Endometrium (tissue), 2 donors: ENCODE data around the gene NR1H3.

Experiments
- FAIRE-seq: peaks from 2 replicates; lab custom pipeline; 2012; peaks lifted over from hg19 to GRCh38; lab: Jason Lieb, UNC
- donor health status: control.
- donor health status: control.

NR1H3 gene

DNA sequence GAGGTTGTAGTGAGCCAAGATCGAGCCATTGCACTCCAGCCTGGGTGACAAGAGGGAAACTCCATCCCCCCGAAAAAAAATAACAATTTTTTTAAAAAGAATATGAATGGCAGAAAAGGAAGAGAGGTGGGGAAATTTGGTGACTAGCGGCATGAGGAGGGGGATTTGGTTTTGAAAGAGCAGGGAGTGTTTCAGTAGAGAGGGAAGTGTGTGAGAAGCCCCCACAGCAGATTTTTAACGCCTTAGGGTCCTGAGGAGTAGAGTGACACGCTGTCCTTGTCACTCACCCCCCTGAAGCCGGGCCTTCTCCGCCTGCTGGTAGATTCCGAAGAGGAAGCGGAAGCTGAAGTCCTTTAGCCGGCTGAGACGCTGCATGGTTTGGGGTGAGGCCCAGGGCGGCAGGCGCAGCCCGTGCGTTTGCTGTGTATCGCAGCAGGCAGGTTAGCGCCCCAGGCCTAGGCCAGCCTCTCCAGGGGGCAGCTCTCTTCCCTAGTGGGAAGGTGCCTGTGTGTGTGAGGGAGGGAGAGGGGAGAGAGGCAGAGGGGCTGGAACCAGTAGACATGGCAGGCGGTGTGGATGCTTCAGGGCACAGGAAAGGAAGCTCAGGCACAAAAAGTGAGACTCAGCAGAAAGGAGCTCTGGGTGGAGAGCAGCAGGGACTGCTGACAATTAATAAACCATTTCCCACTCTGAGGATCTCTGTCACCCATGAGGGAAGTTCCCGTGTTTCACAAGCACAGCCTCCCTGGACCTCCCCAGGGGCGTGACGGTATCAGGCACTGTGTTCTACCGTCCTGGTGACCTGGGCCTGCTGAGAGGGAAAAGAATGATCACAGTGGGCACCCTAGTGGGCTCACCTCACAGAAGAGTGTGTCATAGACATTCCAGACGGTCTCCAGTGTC is 13.1 kb upstream of the NR1H3 start:
- no peak for FAIRE-seq

DNA sequence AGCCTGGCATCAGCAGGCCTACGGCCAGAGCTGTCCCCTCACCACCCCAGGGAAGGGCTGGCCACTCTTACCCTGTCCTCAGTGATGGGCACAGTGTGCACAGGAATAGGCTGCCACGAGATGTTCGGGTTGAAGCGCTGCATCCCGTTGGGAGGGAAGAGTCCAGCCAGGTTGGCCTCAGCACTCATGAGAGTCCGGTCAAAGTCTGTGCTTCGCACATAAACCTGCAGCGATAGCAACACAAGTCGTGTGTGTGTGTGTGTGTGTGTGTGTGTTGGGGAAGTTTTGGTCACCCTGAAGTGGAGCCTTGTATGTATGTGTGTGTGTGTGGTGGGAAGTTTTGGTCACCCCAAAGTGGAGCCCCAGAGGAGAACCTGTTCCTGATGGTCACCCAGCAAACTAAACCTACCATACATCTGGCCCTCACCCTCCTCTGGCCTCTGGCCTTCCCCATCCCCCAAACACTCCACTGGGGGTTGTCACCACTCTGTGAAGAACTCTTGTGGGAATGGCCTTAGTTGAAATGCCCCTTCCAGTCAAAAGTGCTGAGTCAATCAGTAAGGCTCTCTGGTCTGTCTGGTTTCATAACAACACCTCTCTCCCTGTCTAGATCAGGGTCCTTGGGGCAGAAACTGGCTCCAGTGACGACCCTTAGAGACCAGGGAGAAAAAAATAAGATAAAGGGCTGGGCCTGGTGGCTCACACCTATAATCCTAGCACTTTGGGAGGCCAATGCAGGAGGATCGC is 12.0 kb upstream of the NR1H3 start:
- no peak for FAIRE-seq

DNA sequence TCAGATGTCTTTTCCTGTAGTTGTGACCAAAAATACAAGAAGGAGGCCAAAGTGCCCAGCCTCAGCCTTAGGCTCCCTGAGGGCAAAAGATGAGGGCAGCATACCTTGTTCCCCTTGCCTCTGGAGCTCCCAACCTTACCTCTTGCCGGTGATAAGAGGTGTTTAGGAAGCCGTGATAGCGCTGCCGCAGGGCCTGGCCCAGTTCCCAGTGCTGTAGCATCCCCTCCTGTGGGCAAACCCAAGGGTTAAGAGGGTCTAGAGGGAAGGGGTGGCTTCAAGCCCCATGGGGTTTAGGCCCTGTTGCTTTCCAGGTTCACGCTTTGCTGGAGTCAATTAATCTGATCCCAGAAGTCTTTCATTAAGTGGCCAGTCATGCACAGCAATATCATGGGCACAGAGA is 10.3 kb upstream of the NR1H3 start:
- no peak for FAIRE-seq

DNA sequence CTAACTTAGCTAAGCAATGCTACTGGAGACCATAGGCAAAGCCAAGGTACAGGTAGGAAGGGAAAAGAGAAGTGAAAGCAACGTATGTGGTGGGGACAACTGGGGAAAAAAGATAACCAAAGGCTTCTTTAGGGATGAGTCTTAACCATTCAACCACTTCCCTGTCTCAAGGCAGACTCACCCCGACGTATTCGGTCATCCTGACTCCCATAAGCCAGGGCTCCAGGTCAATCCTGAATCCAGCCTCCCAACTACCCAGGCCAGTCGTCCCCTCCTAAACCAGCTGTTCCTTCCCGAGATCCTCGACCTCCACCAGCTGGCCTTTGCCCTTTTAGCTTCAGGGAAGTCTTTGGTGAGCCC is 9.5 kb upstream of the NR1H3 start:
- no peak for FAIRE-seq

DNA sequence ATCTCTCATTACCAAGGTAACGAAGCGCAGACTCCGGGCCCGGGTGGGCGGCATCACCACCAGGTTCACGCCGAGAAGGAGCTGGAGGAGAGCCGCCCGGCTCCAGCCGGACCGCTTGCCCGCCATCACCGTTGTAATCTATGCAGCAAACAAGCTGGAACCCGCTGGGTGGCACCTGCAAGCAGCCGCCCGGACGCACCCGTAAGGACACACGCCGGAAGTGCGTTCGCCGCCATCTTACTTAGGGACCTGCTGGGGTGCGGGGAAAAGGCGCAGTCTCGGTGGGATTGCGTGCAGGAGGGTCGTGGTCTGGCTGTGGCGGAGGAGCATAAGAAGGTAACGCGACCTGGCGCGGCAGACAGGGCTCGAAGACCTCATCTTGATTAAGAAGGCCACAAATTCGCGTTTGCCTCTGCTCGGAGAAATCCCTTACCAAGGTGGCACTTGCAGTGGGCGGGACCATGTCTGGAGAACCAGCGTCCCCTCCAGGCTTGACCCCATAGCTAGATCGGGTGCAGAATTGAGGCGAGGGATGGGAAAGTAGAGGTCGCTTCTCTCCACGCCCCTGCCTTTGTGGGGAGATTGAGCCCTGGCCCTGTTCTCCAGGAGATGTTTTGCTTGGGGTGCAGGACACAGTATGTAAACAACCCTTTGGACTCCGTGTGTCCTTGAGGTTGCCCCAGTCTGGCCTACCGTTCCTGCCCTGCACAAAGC is 9.0 kb upstream of the NR1H3 start, which contains the start of gene ACP2:
Gene ACP2 (minus strand): TSS at position 151 of the 714 bp plus-strand sequence. CDS start 25 bp downstream, at position 126.
- no peak for FAIRE-seq

DNA sequence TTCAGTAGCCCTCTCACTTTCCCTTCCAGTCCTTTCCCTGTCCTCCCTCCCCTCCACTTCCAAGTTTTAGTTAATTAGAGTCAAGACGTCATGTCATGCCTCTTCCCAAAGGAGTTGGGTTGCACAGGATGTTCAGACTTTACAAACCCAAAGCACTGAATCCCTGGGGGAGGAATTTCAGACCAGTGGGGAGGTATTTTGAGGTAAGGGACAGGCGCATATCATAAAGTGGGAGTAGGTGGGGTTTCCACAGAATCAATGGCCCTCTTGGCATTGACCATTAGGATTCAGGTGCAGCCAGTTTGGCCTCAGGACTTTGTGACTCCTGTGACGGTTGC is 8.4 kb upstream of the NR1H3 start:
- FAIRE-seq: no peak

DNA sequence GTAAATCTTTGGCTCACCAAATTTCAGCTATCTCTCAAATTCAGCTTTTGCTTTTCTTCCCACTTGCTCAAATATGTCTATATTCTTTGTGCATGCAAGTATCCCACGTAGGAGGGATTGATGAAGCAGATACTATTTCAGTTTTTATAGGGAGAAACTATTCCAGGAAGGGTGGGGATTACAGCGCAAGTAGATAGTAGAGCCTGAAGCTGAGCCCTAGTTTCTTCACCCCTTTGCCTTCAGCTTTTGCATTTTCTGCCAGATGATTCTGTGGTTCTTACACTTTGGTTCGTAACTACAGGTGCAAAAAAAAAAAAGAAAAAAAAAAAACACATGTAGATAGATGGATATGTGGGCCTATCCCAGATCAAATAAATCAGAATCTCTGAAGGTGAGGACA is 6.0 kb upstream of the NR1H3 start:
- FAIRE-seq: no peak

DNA sequence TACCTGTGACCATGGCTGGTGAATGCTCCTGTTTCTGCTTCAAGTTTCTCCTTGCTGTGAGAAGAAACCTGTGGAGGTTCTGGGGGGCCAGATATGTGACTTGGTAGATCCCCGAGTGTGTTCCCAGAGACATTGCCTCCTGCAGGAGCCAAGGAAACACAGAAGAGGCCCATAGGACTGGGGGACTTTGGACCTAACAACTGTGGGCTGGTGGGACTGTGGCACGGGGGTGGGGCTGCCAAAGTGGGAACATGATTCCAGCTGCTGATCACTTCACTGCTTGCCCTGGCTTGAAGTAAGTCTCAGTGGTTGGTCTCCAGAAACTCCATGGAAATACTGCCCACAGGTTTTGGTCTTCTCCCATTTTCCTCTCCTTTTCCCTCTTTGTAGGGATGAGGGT is 4.1 kb upstream of the NR1H3 start:
- no peak for FAIRE-seq

DNA sequence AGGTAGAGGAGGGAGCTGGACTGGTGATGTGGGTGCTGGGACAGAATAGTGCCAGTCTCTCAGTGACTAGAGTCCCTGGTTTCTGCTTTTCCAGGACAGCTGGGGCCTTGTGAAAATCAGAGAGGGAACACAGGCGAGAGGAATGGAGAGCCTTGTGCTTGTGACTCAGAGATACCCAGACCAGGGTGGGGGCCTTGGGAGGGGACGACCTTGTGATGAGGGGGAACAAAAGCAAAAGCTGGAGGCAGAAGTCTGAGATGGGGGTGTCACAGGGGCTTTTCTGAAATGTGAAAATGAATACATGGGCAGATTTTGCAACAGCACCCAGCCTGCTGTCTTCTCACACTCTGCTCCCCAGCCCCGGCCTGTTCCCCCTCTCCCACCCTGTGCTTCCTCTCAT is 3.4 kb upstream of the NR1H3 start:
- FAIRE-seq: no peak

DNA sequence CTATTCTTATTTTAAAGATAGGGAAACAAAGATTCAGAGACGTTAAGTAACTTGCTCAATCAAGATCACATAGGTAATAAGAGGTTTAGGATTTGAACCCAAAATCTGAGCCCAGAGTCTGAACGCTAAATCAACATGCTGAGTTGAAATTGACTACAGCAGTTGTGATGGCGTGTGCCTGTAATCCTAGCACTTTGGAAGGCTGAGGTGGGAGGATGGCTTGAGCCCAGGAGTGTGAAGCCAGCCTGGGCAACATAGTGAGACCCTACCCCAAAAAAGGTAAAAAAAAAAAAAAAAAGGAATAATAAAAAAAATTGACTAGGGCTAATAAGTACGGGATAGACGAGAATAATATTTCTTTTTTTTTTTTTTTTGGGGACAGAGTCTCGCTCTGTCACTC is 1.4 kb upstream of the NR1H3 start:
- FAIRE-seq: no peak

DNA sequence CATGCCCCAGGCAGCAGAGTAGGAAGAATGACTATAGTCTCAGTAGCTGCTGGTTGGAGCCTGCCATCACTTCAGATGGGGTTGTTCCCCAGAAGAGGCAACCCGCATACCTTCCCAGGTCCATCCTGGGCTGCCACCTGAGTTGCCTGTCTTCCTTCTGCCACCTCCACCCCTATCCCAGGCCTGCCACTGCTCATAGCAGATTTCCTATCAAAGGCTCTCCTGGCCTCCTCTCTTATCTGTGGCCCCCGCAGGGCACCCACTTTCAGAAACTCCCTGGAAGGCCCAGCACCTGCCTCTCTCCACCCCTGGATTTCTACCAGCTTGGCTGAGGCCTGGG is 649 bp upstream of the NR1H3 start:
- no peak for FAIRE-seq

DNA sequence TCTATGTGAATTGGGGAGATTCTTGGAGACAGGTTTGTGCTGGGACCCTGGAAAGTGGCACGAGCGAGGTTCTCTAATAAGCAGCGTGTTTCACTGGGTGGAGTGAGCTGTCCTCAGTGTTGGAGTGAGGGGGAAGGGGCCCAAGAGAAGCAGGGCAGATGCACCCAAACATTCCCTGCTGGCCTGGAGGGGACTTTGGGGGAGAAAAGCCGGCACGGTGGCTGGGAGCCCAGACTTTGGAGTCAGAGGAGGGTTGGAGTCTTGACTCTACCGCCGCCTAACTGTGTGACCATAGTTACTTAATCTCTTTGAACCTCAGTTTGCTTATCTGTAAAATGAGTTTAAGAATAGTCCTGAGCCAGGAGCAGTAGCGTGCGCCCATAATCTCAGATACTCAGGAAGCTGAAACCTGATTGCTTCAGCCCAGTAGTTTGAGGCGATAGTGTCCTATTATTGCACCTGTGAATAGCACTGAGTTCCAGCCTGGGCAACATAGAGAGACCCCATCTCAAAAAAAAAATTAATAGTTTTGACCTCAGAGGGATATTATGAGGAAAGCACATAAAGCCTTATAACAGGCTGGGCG is 614 bp downstream of the NR1H3 start:
- no peak for FAIRE-seq

DNA sequence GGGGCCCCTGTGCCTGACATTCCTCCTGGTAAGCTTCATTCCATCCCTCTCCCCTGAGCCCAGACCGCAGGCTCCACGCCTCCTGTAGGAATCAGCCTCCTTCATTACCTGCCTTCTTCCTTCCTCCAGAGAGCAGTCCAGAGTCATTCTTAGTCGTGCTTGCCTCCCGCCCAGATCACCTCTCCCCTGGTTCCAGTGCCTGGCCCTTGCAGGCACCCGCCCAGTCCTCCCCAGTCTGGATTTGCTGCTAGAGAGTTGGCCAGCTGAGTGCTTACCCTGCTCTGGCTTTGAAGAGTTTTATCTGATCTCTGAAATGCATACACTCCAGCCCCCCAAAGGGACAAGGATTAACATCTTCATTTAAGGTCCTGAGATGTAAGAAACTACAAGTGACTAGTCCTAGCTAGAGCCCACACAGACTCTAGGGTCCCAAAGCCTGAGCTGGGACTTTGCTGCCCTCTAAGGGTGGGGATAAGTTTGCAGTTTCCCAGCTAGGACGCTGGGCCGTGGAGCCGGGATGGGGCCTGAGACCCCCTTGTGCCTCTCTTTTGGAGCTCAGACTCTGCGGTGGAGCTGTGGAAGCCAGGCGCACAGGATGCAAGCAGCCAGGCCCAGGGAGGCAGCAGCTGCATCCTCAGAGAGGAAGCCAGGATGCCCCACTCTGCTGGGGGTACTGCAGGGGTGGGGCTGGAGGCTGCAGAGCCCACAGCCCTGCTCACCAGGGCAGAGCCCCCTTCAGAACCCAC is 1.6 kb downstream of the NR1H3 start:
- no peak for FAIRE-seq

DNA sequence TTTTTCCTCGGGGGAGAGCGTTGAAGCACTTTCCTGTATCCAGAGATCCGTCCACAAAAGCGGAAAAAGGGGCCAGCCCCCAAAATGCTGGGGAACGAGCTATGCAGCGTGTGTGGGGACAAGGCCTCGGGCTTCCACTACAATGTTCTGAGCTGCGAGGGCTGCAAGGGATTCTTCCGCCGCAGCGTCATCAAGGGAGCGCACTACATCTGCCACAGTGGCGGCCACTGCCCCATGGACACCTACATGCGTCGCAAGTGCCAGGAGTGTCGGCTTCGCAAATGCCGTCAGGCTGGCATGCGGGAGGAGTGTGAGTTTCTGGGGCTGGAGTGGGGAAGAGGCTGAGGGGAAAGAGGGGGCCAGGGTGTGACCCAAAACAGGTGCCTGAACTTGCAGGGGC is 2.6 kb downstream of the NR1H3 start:
- no peak for FAIRE-seq

DNA sequence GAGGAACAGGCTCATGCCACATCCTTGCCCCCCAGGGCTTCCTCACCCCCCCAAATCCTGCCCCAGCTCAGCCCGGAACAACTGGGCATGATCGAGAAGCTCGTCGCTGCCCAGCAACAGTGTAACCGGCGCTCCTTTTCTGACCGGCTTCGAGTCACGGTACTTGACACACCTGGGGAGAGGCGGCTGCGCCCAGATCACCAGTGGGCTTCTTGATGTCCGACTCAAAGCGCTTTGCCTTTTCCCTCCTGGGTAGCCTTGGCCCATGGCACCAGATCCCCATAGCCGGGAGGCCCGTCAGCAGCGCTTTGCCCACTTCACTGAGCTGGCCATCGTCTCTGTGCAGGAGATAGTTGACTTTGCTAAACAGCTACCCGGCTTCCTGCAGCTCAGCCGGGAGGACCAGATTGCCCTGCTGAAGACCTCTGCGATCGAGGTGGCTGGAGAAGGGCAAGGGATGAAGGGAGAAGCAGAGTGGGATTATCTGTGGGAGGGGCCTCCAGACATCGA is 3.5 kb downstream of the NR1H3 start:
- no peak for FAIRE-seq

DNA sequence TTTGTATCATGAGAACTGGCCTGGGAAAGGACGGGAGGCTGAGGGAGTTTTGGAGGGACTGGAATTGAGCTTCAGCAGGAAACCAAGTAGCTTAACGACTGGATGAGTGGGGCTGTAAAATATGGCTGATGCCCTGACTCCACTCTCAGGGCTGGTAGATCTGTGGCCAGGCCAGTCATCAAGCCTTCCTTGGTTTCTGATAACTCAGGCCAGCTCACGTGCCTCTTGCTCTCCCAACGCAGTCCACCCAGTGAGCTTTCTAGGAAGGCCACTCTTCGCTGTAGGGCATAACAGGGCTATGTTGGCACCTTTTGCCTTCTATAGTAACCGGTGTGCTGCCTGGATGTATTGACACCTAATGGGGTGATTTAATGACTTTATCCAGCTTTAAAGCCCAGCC is 6.3 kb downstream of the NR1H3 start:
- FAIRE-seq: no peak

DNA sequence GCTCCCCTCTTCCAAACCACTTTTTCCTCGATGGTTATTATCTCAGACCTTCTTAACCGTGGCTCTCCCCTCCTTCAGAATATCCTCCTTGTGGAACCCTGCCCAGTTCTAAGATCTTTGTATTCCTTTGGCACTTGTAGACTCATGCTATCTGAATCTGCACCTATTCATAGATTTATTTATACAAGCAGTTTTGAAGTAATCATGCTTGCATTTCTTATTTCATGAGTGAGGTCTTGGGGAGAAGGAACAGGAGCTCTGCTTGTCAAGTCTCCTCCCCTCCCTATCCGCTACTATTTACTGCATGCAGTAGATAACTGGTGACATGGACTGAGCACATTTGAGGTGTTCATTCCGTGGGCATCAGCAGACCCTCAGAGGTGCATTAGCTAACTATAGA is 6.7 kb downstream of the NR1H3 start:
- FAIRE-seq: no peak

DNA sequence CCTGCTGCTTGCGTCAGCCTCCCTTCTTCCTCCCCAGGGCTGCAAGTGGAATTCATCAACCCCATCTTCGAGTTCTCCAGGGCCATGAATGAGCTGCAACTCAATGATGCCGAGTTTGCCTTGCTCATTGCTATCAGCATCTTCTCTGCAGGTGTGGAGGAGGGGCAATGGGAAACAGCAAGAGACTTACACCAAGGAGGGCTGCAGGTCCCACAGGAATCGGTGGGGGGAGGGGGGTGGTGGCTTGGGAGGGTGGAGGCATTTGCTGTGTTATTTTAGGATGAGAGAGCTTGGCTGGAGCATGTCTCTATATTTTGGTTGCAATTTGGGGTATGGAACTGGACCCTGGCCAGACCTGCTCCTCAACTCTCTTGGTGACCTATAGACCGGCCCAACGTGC is 10.1 kb downstream of the NR1H3 start:
- no peak for FAIRE-seq

DNA sequence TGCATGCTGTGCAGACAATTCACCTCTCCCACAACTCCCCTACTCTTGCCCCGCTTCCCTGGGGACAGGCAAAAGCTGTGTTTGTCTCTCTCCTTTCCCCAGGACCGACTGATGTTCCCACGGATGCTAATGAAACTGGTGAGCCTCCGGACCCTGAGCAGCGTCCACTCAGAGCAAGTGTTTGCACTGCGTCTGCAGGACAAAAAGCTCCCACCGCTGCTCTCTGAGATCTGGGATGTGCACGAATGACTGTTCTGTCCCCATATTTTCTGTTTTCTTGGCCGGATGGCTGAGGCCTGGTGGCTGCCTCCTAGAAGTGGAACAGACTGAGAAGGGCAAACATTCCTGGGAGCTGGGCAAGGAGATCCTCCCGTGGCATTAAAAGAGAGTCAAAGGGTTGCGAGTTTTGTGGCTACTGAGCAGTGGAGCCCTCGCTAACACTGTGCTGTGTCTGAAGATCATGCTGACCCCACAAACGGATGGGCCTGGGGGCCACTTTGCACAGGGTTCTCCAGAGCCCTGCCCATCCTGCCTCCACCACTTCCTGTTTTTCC is 10.7 kb downstream of the NR1H3 start:
- FAIRE-seq: no peak

DNA sequence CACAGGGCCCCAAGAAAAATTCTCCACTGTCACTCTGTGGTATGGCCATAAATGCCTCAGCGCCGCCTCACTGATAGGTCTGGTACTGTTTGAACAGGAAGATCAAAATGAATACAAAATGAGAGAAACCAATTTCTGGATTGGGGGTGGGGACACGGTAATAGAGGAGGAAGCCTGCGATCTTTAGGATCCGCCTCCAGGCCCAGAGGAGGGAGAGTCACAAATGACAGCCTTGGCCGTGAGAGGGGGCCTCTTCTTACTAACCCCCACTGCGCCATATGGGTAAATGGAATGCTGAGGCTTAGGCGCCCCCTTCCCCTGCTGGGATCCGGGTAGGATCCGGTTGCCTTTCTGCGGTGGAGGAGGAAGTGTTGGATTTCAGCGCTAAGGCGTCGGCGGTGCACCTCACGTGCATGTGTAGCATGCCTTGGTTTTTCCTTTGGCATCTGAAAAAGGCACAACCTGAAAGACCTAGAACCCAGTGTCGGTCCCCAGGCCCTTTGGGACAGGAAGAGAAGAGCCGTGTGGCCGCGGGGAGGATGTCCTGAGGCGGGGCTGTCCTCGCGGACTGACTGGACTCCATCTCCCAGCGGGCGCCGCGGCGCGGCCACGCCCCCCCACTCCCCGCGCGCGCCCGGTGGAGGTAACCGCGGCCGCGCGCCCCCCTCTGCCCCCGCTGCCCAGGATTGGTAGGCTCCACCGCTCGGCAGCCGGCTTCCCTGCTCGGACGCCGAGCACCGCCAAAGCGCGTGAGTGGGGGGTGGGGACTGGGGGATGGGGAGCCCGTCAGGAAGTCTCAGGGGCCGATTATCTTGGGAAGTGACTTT is 11.4 kb downstream of the NR1H3 start:
- FAIRE-seq: no peak
